Measurements from ENCODE around the gene HIBADH. TPM values are rescaled to one million over a fixed set of nuclear protein-coding genes. Genes with fewer than 3 reads are reported as not detected.

Gene HIBADH
- total and polyA plus RNA-seq, 10 of the 15 experiments (the other 5 are each of a cell fraction or from before 2014, with no cell fraction given), result 8.7 to 36.1 (median 18.6) TPM

DNA sequence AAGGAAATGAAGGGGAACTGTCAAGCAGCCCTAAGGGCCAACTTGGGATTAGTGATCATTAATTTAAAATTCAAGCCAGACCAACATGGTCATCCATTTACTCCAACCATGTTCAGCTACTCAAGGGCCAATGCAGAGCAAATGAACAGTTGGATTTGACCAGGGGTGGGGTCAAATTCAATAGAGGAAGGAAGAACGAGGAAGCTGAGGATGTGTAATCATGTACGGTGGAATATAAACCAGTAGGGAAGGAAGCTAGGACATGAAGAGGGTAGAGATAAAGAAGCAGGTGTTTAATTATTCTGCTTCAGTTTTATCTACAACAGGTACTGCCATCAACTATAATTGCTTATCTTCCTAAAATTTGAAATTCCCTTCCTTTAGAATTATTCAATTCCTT is 81.6 kb downstream of the HIBADH start:
- no TSS peak for BruUV-seq (replicated peaks)
- H3K4me2 ChIP-seq (ENCODE audit: control insufficient read depth, insufficient read depth), result no peak overlapping the region
- H4K20me1 ChIP-seq (ENCODE audit: control insufficient read depth, insufficient read depth), result no peaks in the 10 kb centered on the region
- no peak overlapping the region for H3K4me3 ChIP-seq
- no peak overlapping the region for H2AFZ ChIP-seq (ENCODE audit: control insufficient read depth, low read depth, low read length)
- intact Hi-C loops (cut with micrococcal nuclease; ENCODE audit: unreplicated experiment) (no loop called here), in situ Hi-C loops (cut with MboI) (no loop called here)
- H3K9me3 ChIP-seq (replicated peaks; ENCODE audit: control insufficient read depth, insufficient read depth, low read length), result no peaks in the 10 kb centered on the region
- no peaks in the 10 kb centered on the region for H3K4me1 ChIP-seq (ENCODE audit: control insufficient read depth, insufficient read depth, low read length)
- H3K79me2 ChIP-seq (ENCODE audit: control insufficient read depth, insufficient read depth, low read length), result no peaks in the 10 kb centered on the region
- ATAC-seq (no peak), DNase-seq (ENCODE audit: low read depth, low spot score) (no peak), FAIRE-seq (no peak)
- no peaks in the 10 kb centered on the region for H3K36me3 ChIP-seq (ENCODE audit: control insufficient read depth in 2 of 2, insufficient read depth in 2 of 2, low read length in 1 of 2)
- TF ChIP-seq TARDBP (IDR thresholded peaks at IDR 0.05; ENCODE audit: borderline replicate concordance) (no peak), SIX5 (IDR thresholded peaks at IDR 0.05; ENCODE audit: low read depth, low read length, severe bottlenecking) (no peak), STAT1 (conservative IDR thresholded peaks at IDR 0.05) (no peak), EED (IDR thresholded peaks at IDR 0.05; ENCODE audit: low read depth) (no peak), PAX8 (IDR thresholded peaks at IDR 0.05) (no peak), ZNF592 (IDR thresholded peaks at IDR 0.05) (no peak), IRF4 (IDR thresholded peaks at IDR 0.05; ENCODE audit: low read depth, low read length) (no peak), POLR2AphosphoS2 (IDR thresholded peaks at IDR 0.05; ENCODE audit: low read depth, low read length) (no peak), KAT2A (conservative IDR thresholded peaks at IDR 0.05; ENCODE audit: control insufficient read depth, low read depth, low read length) (no peak), MEF2A (IDR thresholded peaks at IDR 0.05; ENCODE audit: insufficient read depth, low read depth, low read length) (no peak), USF2 (IDR thresholded peaks at IDR 0.05; ENCODE audit: borderline replicate concordance, low read depth, low read length) (no peak), EZH2 (IDR thresholded peaks at IDR 0.05; ENCODE audit: borderline replicate concordance, control insufficient read depth, low read depth, low read length) (no peak), NFYA (IDR thresholded peaks at IDR 0.05; ENCODE audit: borderline replicate concordance, low read depth, low read length) (no peak), SMARCA5 (IDR thresholded peaks at IDR 0.05) (no peak)
- TF ChIP-seq, protein P1, sequence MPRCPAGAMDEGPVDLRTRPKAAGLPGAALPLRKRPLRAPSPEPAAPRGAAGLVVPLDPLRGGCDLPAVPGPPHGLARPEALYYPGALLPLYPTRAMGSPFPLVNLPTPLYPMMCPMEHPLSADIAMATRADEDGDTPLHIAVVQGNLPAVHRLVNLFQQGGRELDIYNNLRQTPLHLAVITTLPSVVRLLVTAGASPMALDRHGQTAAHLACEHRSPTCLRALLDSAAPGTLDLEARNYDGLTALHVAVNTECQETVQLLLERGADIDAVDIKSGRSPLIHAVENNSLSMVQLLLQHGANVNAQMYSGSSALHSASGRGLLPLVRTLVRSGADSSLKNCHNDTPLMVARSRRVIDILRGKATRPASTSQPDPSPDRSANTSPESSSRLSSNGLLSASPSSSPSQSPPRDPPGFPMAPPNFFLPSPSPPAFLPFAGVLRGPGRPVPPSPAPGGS (IDR thresholded peaks at IDR 0.05; ENCODE audit: borderline replicate concordance, insufficient read depth, low read depth, low read length, poor library complexity, severe bottlenecking), result no peak
- TF ChIP-seq, protein P2, sequence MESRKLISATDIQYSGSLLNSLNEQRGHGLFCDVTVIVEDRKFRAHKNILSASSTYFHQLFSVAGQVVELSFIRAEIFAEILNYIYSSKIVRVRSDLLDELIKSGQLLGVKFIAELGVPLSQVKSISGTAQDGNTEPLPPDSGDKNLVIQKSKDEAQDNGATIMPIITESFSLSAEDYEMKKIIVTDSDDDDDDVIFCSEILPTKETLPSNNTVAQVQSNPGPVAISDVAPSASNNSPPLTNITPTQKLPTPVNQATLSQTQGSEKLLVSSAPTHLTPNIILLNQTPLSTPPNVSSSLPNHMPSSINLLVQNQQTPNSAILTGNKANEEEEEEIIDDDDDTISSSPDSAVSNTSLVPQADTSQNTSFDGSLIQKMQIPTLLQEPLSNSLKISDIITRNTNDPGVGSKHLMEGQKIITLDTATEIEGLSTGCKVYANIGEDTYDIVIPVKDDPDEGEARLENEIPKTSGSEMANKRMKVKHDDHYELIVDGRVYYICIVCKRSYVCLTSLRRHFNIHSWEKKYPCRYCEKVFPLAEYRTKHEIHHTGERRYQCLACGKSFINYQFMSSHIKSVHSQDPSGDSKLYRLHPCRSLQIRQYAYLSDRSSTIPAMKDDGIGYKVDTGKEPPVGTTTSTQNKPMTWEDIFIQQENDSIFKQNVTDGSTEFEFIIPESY (IDR thresholded peaks at IDR 0.05), result no peak
- no peak overlapping the region for H3K9ac ChIP-seq (ENCODE audit: control insufficient read depth, insufficient read depth, low read length)
- ChIA-PET POLR2A (no interaction called here), RAD21 (ENCODE audit: unreplicated experiment) (interaction anchor here (0.9 to 2.0 kb wide), 2 partner anchors 25 to 385 kb away, joined by 3 to 5 read pairs; no protein-coding TSS in a partner anchor), CTCF (interaction anchor here (0.6 to 1.6 kb wide), 4 partner anchors 11 to 385 kb away, joined by 3 to 4 read pairs (median 3); no protein-coding TSS in a partner anchor), SMC1A (ENCODE audit: uncharacterized antibody, unreplicated experiment) (interaction anchor here (1.0 to 1.6 kb wide), 2 partner anchors 24 to 339 kb away, joined by 3 to 4 read pairs; no protein-coding TSS in a partner anchor)
- no peaks in the 10 kb centered on the region for H3K27me3 ChIP-seq (replicated peaks in 1 of 2; ENCODE audit: control insufficient read depth in 2 of 2, insufficient read depth in 2 of 2, low read length in 1 of 2)
- 97% methylated on average over 2 of the region's 2 CpGs for WGBS (ENCODE audit: insufficient coverage, insufficient replicate concordance, low lambda C conversion rate, missing lambda C conversion rate)
- no peak overlapping the region for H3K27ac ChIP-seq (ENCODE audit: control insufficient read depth, insufficient read depth)
